Sigmoid colon (tissue), 7 donors: ENCODE results near the gene FSD1L. TPM values are rescaled to one million over a fixed set of nuclear protein-coding genes. Genes with fewer than 3 reads are reported as not detected.

Experiments
- DNase-seq: peaks from one replicate; pipeline ENCODE4 v3.0.0-alpha.2; 2019
- H3K27ac ChIP-seq, 4 donors: fragments of 200-600 bp; sonication (generic); one replicate each; pipeline ENCODE4 v1.5.1; 2016 to 2019; ENCODE audit warnings: mild to moderate bottlenecking in 1 of 4
- H3K27me3 ChIP-seq, 3 donors: fragments of 200-600 bp; sonication (generic); one replicate each; pipeline ENCODE4 v1.5.1; 2019; ENCODE audit warnings: mild to moderate bottlenecking in 1 of 3
- H3K36me3 ChIP-seq, 4 donors: fragments of 200-600 bp; sonication (generic); one replicate each; pipeline ENCODE4 v1.5.1; 2016 to 2019
- H3K4me1 ChIP-seq, 4 donors: fragments of 200-600 bp; sonication (generic); one replicate each; pipeline ENCODE4 v1.5.1; 2017 to 2019
- H3K4me3 ChIP-seq, 4 donors: fragments of 200-600 bp; sonication (generic); one replicate each; pipeline ENCODE4 v1.5.1; 2017 to 2019; ENCODE audit warnings: mild to moderate bottlenecking in 2 of 4, moderate library complexity in 1 of 4
- H3K9me3 ChIP-seq, 4 donors: fragments of 200-600 bp in 3 of 4; sonication (generic) in 3 of 4; one replicate each; pipeline versions ENCODE4 v1.5.1 to v1.6.1; 2013 to 2019
- EP300 ChIP-seq, 4 donors: sonication (generic); formaldehyde crosslinking; IDR thresholded peaks; one replicate each; pipeline ENCODE4 v1.6.1; 2017; ENCODE audit warnings: antibody characterized with exemption in 4 of 4
- POLR2A ChIP-seq, 2 donors: fragments of 450-650 bp; IDR thresholded peaks; one replicate each; pipeline ENCODE4 v1.6.1; 2016; ENCODE audit warnings: antibody characterized with exemption in 2 of 2, mild to moderate bottlenecking in 2 of 2, moderate library complexity in 2 of 2
- POLR2AphosphoS5 ChIP-seq, 4 donors: sonication (generic); formaldehyde crosslinking; IDR thresholded peaks; one replicate each; pipeline ENCODE4 v1.6.1; 2017; ENCODE audit warnings: antibody characterized with exemption in 4 of 4
- WGBS, 2 donors: extraction: QIAGEN DNeasy Blood & Tissue Kit; methylation state at CpG; one replicate each; pipeline ENCODE4 v1.1.7; 2013; 5-methylcytosine and 5-hydroxymethylcytosine counted together
- intact Hi-C: fragments of 100-400 bp; cut with DNase I; formaldehyde crosslinking; loops from one replicate; pipeline ENCODE4 v1.15.1; 2023
- polyA plus RNA-seq, 3 donors: library from polyadenylated mRNA; stranded (reverse); fragments of 200-250 nt; gene quantifications; one replicate each; pipeline ENCODE4 v1.2.3, GENCODE V29; 2013
- total RNA-seq, 4 donors: library from RNA; depleted of rRNA; stranded (reverse); fragments of >200 nt; gene quantifications; one replicate each; pipeline ENCODE4 v1.1.0, GENCODE V29; 2016
- TF ChIP-seq, protein P1 (sequence below), 4 experiments: fragments of 450-650 bp in 3 of 4; fragments of 200-600 bp in 1 of 4; IDR thresholded peaks; one replicate each; pipeline ENCODE4 v1.5.1; 2016 to 2019; ENCODE audit warnings: antibody characterized with exemption in 4 of 4, mild to moderate bottlenecking in 3 of 4, moderate library complexity in 2 of 4
- donor health status: healthy with polysubstance abuse.
- donor health status: Bipolar disorder and iron deficiency.
- donor health status: healthy.

Gene FSD1L
- total and polyA plus RNA-seq, 7 donors: 1.2 to 6.4 (median 3.9) TPM

DNA sequence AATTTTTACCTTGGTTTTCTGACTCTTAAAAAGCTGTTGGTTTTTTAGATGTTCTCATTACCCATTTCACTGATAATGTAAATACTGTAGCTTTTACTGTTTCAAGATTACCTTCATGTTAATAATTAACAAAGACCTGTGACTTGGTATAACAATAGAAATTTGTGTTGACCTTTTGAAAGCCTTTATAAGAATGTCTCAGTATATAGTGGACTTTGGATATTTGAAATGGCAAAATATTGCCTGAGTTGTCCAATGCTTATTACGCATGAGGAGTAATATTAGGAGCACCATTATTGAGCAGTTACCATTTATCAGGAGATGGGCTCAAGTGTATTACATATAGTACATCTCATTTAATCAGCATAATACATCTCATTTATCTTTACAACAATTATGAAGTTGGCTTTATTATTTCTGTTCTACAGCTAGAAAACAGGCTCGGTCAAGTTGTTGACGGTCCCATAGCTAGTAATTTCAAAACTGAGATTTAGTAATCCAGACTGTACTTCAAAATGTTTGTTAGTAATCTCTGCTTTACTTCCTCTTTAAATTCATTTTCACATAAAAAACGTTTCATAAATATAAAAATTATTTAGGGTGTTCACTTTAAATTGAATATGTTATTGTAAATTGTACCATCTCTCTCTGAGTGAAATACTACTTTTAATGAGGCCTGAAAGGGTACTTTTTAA, 59.4 kb downstream of the FSD1L start:
- Histone ChIP-seq H3K27ac (no peak overlapping the region), H3K4me3 (no peak overlapping the region), H3K9me3 (no peaks in the 10 kb centered on the region), H3K36me3 (peaks cover 0 to 10% (median 3%) of the 10 kb centered on the region in 4 donors), H3K27me3 (no peaks in the 10 kb centered on the region), H3K4me1 (peaks cover 0 to 3% (median 0%) of the 10 kb centered on the region in 4 donors)
- 28 to 68% methylated on average over 4 of the region's 4 CpGs for WGBS, 2 donors
- no peak for DNase-seq
- intact Hi-C loops: no loop called here
- TF ChIP-seq, protein P1, sequence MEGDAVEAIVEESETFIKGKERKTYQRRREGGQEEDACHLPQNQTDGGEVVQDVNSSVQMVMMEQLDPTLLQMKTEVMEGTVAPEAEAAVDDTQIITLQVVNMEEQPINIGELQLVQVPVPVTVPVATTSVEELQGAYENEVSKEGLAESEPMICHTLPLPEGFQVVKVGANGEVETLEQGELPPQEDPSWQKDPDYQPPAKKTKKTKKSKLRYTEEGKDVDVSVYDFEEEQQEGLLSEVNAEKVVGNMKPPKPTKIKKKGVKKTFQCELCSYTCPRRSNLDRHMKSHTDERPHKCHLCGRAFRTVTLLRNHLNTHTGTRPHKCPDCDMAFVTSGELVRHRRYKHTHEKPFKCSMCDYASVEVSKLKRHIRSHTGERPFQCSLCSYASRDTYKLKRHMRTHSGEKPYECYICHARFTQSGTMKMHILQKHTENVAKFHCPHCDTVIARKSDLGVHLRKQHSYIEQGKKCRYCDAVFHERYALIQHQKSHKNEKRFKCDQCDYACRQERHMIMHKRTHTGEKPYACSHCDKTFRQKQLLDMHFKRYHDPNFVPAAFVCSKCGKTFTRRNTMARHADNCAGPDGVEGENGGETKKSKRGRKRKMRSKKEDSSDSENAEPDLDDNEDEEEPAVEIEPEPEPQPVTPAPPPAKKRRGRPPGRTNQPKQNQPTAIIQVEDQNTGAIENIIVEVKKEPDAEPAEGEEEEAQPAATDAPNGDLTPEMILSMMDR (IDR thresholded peaks at IDR 0.05): no peak
- no peak for TF ChIP-seq POLR2AphosphoS5 (IDR thresholded peaks at IDR 0.05)
- no peak for TF ChIP-seq POLR2A (IDR thresholded peaks at IDR 0.05)
- no peak for TF ChIP-seq EP300 (IDR thresholded peaks at IDR 0.05)

DNA sequence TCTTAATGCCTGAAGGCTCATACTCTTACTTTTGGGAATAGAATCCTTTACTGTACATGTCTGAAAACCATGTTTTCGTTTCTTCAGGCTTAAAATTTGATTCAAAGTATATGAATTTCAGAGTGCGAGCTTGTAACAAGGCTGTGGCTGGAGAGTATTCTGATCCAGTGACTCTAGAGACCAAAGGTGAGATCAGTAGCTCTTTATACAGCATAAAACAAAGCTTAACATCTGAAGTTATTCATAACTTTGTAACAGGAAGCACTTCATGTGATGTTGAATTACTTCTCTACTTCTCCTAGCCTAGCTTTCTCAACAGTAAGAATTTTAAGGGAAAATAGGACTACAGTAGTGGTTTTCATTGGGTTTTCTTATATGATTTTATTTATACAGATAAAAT, 60.7 kb downstream of the FSD1L start:
- no peak for DNase-seq
- intact Hi-C loops: no loop called here

DNA sequence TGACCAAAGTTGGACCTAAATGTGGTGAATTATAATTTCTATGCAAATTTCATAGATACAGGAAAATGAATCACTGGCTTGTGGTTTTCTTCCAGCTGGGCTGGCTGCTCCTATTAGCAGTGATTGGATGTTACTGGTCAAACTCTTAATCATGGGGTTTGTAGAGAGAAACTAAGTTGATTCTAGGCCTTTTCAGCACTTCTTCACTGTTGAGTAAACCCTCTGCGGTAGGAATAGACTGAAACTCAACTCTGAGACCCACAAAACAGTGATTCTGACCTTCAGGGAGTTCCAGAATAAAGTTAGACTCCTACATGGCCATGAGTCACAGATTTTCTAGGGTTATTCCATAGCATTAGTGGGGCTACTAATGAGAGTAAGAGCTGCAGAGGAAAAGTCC, 62.2 kb downstream of the FSD1L start:
- no peak for DNase-seq
- no peak for TF ChIP-seq POLR2A (IDR thresholded peaks at IDR 0.05)
- TF ChIP-seq, protein P1 (IDR thresholded peaks at IDR 0.05): no peak
- TF ChIP-seq POLR2AphosphoS5 (IDR thresholded peaks at IDR 0.05): no peak
- no peak for TF ChIP-seq EP300 (IDR thresholded peaks at IDR 0.05)
- no peaks in the 10 kb centered on the region for H3K27me3 ChIP-seq
- no peaks in the 10 kb centered on the region for H3K4me1 ChIP-seq
- H3K27ac ChIP-seq: no peak overlapping the region
- WGBS, 2 donors: 88% methylated on average over 1 of the region's 1 CpG
- H3K9me3 ChIP-seq: no peaks in the 10 kb centered on the region
- H3K36me3 ChIP-seq: peaks cover 0 to 10% (median 3%) of the 10 kb centered on the region in 4 donors
- intact Hi-C loops: no loop called here
- H3K4me3 ChIP-seq: no peak overlapping the region

More for the DNA sequence above, 60.7 kb downstream of the FSD1L start:
- Histone ChIP-seq H3K4me1 (peaks cover 0 to 3% (median 0%) of the 10 kb centered on the region in 4 donors), H3K27ac (no peak overlapping the region), H3K9me3 (no peaks in the 10 kb centered on the region), H3K36me3 (peaks cover 0 to 10% (median 3%) of the 10 kb centered on the region in 4 donors), H3K4me3 (no peak overlapping the region), H3K27me3 (no peaks in the 10 kb centered on the region)
- 84 to 95% methylated on average over 2 of the region's 2 CpGs for WGBS, 2 donors
- TF ChIP-seq, protein P1 (IDR thresholded peaks at IDR 0.05): no peak
- no peak for TF ChIP-seq POLR2A (IDR thresholded peaks at IDR 0.05)
- no peak for TF ChIP-seq POLR2AphosphoS5 (IDR thresholded peaks at IDR 0.05)
- TF ChIP-seq EP300 (IDR thresholded peaks at IDR 0.05): no peak

DNA sequence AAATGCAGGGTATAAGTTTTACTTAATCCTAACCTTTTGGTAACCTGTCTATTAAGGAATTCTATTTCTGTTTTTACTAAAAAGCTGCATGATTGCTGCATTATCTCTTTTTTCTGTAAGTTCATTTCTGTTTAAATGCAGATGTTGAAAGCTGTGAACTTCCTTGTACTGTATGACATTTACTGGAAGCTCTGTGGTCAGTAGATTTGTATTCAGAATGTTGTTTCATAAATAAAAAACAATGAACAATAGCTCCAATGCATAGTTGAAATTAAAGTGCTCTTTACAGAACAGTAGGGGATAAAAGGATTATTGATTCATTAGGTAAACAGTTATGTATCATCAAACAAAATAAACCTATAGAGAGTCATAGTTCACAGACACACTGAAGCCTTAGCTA, 63.6 kb downstream of the FSD1L start:
- intact Hi-C loops: no loop called here
- no peak overlapping the region for H3K4me3 ChIP-seq
- H3K36me3 ChIP-seq: peaks cover 0 to 15% (median 3%) of the 10 kb centered on the region in 4 donors
- H3K27ac ChIP-seq: no peak overlapping the region
- H3K27me3 ChIP-seq: no peaks in the 10 kb centered on the region
- no peaks in the 10 kb centered on the region for H3K4me1 ChIP-seq
- no peak for TF ChIP-seq POLR2AphosphoS5 (IDR thresholded peaks at IDR 0.05)
- TF ChIP-seq, protein P1 (IDR thresholded peaks at IDR 0.05): no peak
- no peak for TF ChIP-seq EP300 (IDR thresholded peaks at IDR 0.05)
- TF ChIP-seq POLR2A (IDR thresholded peaks at IDR 0.05): no peak
- H3K9me3 ChIP-seq: no peaks in the 10 kb centered on the region
- no peak for DNase-seq
